Liver (tissue), 9 donors: ENCODE measurements around the gene KLK2. TPM values are rescaled to one million over a fixed set of nuclear protein-coding genes. Genes with fewer than 3 reads are reported as not detected.

Source experiments
- DNase-seq: peaks from one replicate; pipeline ENCODE4 v3.0.0-alpha.2; 2017; ENCODE audit warnings: low spot score
- H3K27ac ChIP-seq, 2 donors: one replicate each; pipeline ENCODE4 v1.7.0; 2013; ENCODE audit warnings: inconsistent platforms in 2 of 2, low read length in 2 of 2, control low read depth in 1 of 2, low read depth in 1 of 2, mild to moderate bottlenecking in 1 of 2
- H3K27me3 ChIP-seq, 4 donors: one replicate each; pipeline versions ENCODE4 v1.6.1 to v1.7.0; 2013; ENCODE audit warnings: low read length in 3 of 4, inconsistent platforms in 1 of 4, mild to moderate bottlenecking in 1 of 4, moderate library complexity in 1 of 4; ENCODE audit not compliant: control insufficient read depth in 4 of 4, insufficient read depth in 4 of 4
- H3K36me3 ChIP-seq, 4 donors: one replicate each; pipeline versions ENCODE4 v1.6.1 to v1.7.0; 2013; ENCODE audit warnings: low read length in 3 of 4, mild to moderate bottlenecking in 3 of 4, low read depth in 1 of 4, moderate library complexity in 1 of 4; ENCODE audit not compliant: control insufficient read depth in 4 of 4, insufficient read depth in 3 of 4
- H3K4me1 ChIP-seq, 4 donors: one replicate each; pipeline versions ENCODE4 v1.6.1 to v1.7.0; 2013; ENCODE audit warnings: low read length in 3 of 4, mild to moderate bottlenecking in 3 of 4, moderate library complexity in 1 of 4; ENCODE audit not compliant: control insufficient read depth in 4 of 4, insufficient read depth in 4 of 4
- H3K4me3 ChIP-seq, 3 donors: one replicate each; pipeline versions ENCODE4 v1.6.1 to v1.7.0; 2013; ENCODE audit warnings: low read length in 3 of 3, control low read depth in 1 of 3, low read depth in 1 of 3, mild to moderate bottlenecking in 1 of 3
- H3K9ac ChIP-seq, 2 donors: one replicate each; pipeline ENCODE4 v1.7.0; 2013; ENCODE audit warnings: low read length in 2 of 2, mild to moderate bottlenecking in 2 of 2, moderate library complexity in 2 of 2, control low read depth in 1 of 2, low read depth in 1 of 2
- H3K9me3 ChIP-seq, 4 donors: one replicate each; pipeline versions ENCODE4 v1.6.1 to v1.7.0; 2013; ENCODE audit warnings: low read length in 3 of 4; ENCODE audit not compliant: control insufficient read depth in 4 of 4
- EGR1 ChIP-seq, 2 donors: IDR thresholded peaks; 2 replicates each; pipeline ENCODE4 v1.6.1; 2016 to 2018; ENCODE audit warnings: antibody characterized with exemption in 2 of 2, low read depth in 2 of 2
- FOXA1 ChIP-seq: IDR thresholded peaks from 2 replicates; pipeline ENCODE4 v1.6.1; 2016; ENCODE audit warnings: antibody characterized with exemption
- FOXA2 ChIP-seq: IDR thresholded peaks from 2 replicates; pipeline ENCODE4 v1.6.1; 2016; ENCODE audit warnings: antibody characterized with exemption
- GABPA ChIP-seq, 2 donors: IDR thresholded peaks in 1 of 2; conservative IDR thresholded peaks in 1 of 2; 2 replicates each; pipeline ENCODE4 v1.6.1; 2016; ENCODE audit warnings: antibody characterized with exemption in 2 of 2, mild to moderate bottlenecking in 1 of 2, moderate library complexity in 1 of 2
- HNF4A ChIP-seq, 2 donors: conservative IDR thresholded peaks; 2 replicates each; pipeline ENCODE4 v1.6.1; 2016; ENCODE audit warnings: antibody characterized with exemption in 2 of 2, mild to moderate bottlenecking in 2 of 2
- HNF4G ChIP-seq: IDR thresholded peaks from 2 replicates; pipeline ENCODE4 v1.6.1; 2016; ENCODE audit warnings: antibody characterized with exemption
- JUND ChIP-seq, 2 donors: IDR thresholded peaks; 2 replicates each; pipeline ENCODE4 v1.6.1; 2016; ENCODE audit warnings: antibody characterized with exemption in 2 of 2
- NR2F2 ChIP-seq: IDR thresholded peaks from 2 replicates; pipeline ENCODE4 v1.6.1; 2016; ENCODE audit warnings: antibody characterized with exemption
- RAD21 ChIP-seq, 2 donors: IDR thresholded peaks; 2 replicates each; pipeline ENCODE4 v1.6.1; 2016; ENCODE audit warnings: antibody characterized with exemption in 2 of 2, mild to moderate bottlenecking in 2 of 2
- RXRA ChIP-seq, 2 donors: IDR thresholded peaks; 2 replicates each; pipeline ENCODE4 v1.6.1; 2017 to 2018; ENCODE audit warnings: antibody characterized with exemption in 2 of 2, mild to moderate bottlenecking in 1 of 2
- SP1 ChIP-seq: IDR thresholded peaks from 2 replicates; pipeline ENCODE4 v1.6.1; 2018; ENCODE audit warnings: antibody characterized with exemption, mild to moderate bottlenecking
- TAF1 ChIP-seq: conservative IDR thresholded peaks from 2 replicates; pipeline ENCODE4 v1.6.1; 2016; ENCODE audit warnings: antibody characterized with exemption, mild to moderate bottlenecking
- YY1 ChIP-seq: IDR thresholded peaks from 2 replicates; pipeline ENCODE4 v1.6.1; 2016; ENCODE audit warnings: antibody characterized with exemption, mild to moderate bottlenecking
- WGBS: extraction: QIAGEN DNeasy Blood & Tissue Kit; methylation state at CpG from one replicate; pipeline ENCODE4 v1.1.7; 2013; 5-methylcytosine and 5-hydroxymethylcytosine counted together
- polyA plus RNA-seq, 2 donors: library from polyadenylated mRNA; stranded (reverse) in 1 of 2; unstranded in 1 of 2; fragments of 200-250 nt in 1 of 2; fragments of >200 nt in 1 of 2; fragmentation: Nextera tagmentation in 1 of 2; extraction: Ambion mirVana in 1 of 2; gene quantifications; one replicate each; pipeline versions ENCODE4 v1.2.1 to v1.2.3, GENCODE V29; 2013 to 2015
- total RNA-seq, 2 donors: library from RNA; depleted of rRNA; stranded (reverse); fragments of >200 nt; gene quantifications; one replicate each; pipeline ENCODE4 v1.2.3, GENCODE V29; 2014
- TF ChIP-seq, protein P1 (sequence below): IDR thresholded peaks from 2 replicates; pipeline ENCODE4 v1.6.1; 2016; ENCODE audit warnings: antibody characterized with exemption
- TF ChIP-seq, protein P2 (sequence below): IDR thresholded peaks from 2 replicates; pipeline ENCODE4 v1.6.1; 2016; ENCODE audit warnings: antibody characterized with exemption
- TF ChIP-seq, protein P3 (sequence below): IDR thresholded peaks from 2 replicates; pipeline ENCODE4 v1.6.1; 2016; ENCODE audit warnings: antibody characterized with exemption
- TF ChIP-seq, protein P4 (sequence below): IDR thresholded peaks from 2 replicates; pipeline ENCODE4 v1.6.1; 2016; ENCODE audit warnings: antibody characterized with exemption, mild to moderate bottlenecking
- TF ChIP-seq, protein P5 (sequence below): fragments of 150-350 bp; IDR thresholded peaks from 2 replicates; pipeline ENCODE4 v1.5.1; 2017; ENCODE audit warnings: improper control_type of control experiment, low read depth, low read length; ENCODE audit not compliant: missing input control
- donor health status: healthy.
- donor health status: healthy.
- donor health status: healthy.
- donor health status: healthy.
- donor health status: healthy.

Gene KLK2
- total and polyA plus RNA-seq, 4 donors, result not detected

DNA sequence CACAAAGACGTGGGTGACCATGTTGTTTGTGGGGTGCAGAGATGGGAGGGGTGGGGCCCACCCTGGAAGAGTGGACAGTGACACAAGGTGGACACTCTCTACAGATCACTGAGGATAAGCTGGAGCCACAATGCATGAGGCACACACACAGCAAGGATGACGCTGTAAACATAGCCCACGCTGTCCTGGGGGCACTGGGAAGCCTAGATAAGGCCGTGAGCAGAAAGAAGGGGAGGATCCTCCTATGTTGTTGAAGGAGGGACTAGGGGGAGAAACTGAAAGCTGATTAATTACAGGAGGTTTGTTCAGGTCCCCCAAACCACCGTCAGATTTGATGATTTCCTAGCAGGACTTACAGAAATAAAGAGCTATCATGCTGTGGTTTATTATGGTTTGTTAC is 5.6 kb downstream of the KLK2 start:
- peaks cover 0 to 8% (median 4%) of the 10 kb centered on the region in 4 donors for H3K27me3 ChIP-seq
- TF ChIP-seq JUND (IDR thresholded peaks at IDR 0.05) (no peak), RXRA (IDR thresholded peaks at IDR 0.05) (no peak), NR2F2 (no peak), HNF4A (conservative IDR thresholded peaks at IDR 0.05) (no peak), FOXA1 (no peak), GABPA (IDR thresholded peaks at IDR 0.05 in 1 of 2, conservative IDR thresholded peaks at IDR 0.05 in 1 of 2) (no peak), RAD21 (IDR thresholded peaks at IDR 0.05) (no peak), SP1 (no peak), FOXA2 (no peak), TAF1 (no peak), EGR1 (IDR thresholded peaks at IDR 0.05; ENCODE audit: low read depth in 2 of 2) (no peak), YY1 (no peak), HNF4G (no peak)
- TF ChIP-seq, protein P1, sequence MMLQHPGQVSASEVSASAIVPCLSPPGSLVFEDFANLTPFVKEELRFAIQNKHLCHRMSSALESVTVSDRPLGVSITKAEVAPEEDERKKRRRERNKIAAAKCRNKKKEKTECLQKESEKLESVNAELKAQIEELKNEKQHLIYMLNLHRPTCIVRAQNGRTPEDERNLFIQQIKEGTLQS, result no peak
- TF ChIP-seq, protein P2, sequence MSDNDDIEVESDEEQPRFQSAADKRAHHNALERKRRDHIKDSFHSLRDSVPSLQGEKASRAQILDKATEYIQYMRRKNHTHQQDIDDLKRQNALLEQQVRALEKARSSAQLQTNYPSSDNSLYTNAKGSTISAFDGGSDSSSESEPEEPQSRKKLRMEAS, result no peak
- TF ChIP-seq, protein P3, sequence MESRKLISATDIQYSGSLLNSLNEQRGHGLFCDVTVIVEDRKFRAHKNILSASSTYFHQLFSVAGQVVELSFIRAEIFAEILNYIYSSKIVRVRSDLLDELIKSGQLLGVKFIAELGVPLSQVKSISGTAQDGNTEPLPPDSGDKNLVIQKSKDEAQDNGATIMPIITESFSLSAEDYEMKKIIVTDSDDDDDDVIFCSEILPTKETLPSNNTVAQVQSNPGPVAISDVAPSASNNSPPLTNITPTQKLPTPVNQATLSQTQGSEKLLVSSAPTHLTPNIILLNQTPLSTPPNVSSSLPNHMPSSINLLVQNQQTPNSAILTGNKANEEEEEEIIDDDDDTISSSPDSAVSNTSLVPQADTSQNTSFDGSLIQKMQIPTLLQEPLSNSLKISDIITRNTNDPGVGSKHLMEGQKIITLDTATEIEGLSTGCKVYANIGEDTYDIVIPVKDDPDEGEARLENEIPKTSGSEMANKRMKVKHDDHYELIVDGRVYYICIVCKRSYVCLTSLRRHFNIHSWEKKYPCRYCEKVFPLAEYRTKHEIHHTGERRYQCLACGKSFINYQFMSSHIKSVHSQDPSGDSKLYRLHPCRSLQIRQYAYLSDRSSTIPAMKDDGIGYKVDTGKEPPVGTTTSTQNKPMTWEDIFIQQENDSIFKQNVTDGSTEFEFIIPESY, result no peak
- TF ChIP-seq, protein P4, sequence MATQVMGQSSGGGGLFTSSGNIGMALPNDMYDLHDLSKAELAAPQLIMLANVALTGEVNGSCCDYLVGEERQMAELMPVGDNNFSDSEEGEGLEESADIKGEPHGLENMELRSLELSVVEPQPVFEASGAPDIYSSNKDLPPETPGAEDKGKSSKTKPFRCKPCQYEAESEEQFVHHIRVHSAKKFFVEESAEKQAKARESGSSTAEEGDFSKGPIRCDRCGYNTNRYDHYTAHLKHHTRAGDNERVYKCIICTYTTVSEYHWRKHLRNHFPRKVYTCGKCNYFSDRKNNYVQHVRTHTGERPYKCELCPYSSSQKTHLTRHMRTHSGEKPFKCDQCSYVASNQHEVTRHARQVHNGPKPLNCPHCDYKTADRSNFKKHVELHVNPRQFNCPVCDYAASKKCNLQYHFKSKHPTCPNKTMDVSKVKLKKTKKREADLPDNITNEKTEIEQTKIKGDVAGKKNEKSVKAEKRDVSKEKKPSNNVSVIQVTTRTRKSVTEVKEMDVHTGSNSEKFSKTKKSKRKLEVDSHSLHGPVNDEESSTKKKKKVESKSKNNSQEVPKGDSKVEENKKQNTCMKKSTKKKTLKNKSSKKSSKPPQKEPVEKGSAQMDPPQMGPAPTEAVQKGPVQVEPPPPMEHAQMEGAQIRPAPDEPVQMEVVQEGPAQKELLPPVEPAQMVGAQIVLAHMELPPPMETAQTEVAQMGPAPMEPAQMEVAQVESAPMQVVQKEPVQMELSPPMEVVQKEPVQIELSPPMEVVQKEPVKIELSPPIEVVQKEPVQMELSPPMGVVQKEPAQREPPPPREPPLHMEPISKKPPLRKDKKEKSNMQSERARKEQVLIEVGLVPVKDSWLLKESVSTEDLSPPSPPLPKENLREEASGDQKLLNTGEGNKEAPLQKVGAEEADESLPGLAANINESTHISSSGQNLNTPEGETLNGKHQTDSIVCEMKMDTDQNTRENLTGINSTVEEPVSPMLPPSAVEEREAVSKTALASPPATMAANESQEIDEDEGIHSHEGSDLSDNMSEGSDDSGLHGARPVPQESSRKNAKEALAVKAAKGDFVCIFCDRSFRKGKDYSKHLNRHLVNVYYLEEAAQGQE, result no peak
- TF ChIP-seq, protein P5, sequence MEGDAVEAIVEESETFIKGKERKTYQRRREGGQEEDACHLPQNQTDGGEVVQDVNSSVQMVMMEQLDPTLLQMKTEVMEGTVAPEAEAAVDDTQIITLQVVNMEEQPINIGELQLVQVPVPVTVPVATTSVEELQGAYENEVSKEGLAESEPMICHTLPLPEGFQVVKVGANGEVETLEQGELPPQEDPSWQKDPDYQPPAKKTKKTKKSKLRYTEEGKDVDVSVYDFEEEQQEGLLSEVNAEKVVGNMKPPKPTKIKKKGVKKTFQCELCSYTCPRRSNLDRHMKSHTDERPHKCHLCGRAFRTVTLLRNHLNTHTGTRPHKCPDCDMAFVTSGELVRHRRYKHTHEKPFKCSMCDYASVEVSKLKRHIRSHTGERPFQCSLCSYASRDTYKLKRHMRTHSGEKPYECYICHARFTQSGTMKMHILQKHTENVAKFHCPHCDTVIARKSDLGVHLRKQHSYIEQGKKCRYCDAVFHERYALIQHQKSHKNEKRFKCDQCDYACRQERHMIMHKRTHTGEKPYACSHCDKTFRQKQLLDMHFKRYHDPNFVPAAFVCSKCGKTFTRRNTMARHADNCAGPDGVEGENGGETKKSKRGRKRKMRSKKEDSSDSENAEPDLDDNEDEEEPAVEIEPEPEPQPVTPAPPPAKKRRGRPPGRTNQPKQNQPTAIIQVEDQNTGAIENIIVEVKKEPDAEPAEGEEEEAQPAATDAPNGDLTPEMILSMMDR, result no peak
- H3K27ac ChIP-seq, result no peak overlapping the region
- H3K4me3 ChIP-seq, result no peak overlapping the region
- H3K9me3 ChIP-seq, result no peaks in the 10 kb centered on the region
- no peaks in the 10 kb centered on the region for H3K4me1 ChIP-seq
- H3K36me3 ChIP-seq, result no peaks in the 10 kb centered on the region
- WGBS, result 49% methylated on average over 5 of the region's 5 CpGs
- H3K9ac ChIP-seq, result no peak overlapping the region
- no peak for DNase-seq
